Measurements from ENCODE around the gene HEATR3.

DNA sequence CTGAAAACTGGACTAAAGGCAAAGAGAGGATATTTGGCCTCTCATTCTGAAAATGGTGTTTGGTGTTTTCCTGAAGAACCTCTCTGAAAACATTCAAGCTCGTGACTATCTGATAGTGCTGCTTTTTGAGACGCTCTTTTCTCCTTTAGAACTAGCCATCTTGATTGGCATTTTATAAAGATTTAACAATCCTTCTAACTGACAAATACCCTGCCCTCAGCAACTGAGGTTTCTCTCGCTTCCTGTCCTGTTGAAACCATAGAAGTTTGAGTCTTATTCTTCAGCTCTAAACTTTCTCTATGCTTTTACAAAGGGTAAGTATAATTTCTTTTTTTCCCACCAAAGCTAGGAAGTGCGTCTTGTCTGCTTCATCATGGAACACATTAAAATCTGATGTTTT lies 27.5 kb upstream of the HEATR3 start:
- TF ChIP-seq GATA2 (IDR thresholded peaks at IDR 0.05; ENCODE audit: low read depth, low read length) (no peak), GATA3 (IDR thresholded peaks at IDR 0.05; ENCODE audit: low read depth, low read length) (no peak)
